HG03571 (cell line): ENCODE results near the gene UBALD1.
A peak's percentile ranks its signal among the peaks of the same experiment; 100 is the strongest.

ENCODE experiments used
- ATAC-seq: cut with Tn5 transposase; IDR thresholded peaks from one replicate; pipeline ENCODE4 v1.9.1; 2021; ENCODE audit not compliant: unreplicated experiment

UBALD1 gene

DNA sequence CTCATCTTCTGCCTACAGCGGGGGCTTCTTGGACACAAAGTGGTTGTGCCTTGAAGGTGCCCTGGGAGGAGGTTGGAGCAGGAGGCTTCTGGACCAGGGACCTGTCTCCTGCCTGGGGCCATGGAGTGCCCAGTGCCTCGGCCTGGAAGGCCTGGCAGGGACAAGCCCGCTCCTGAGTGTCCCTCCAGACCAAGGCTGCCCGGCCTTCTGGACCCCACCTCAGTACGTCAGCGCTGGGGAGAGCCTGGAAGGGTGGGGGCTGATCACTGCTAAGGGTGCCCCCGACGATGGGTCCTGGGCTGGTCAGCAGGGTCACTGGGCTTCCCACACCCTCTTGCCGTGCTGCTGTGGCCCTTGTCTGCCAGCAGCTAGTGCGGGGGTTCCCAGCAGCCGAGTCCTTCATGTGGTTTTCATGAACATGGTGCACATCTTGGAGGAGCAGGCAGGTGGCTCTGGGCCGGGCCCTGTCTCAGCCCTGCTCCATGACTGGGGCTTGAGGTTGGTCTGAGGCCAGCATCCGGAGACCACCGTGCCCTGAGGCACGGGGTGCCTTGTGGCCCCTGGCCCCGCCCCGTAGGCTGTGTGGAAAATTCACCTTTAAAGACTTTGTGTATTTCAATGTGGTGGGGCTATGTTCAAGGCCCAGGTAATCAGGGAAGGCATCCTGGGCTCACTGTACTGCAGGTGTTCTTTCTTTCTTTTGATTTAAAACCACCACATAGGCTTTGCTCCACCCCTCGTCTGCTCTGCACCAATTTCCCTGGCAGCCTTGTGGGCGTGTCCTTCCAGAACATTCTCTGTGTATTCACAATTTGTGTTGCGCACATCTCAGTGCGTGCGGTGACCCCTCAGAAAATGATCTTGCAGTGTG is 32.3 kb upstream of the UBALD1 start:
- ATAC-seq: no peak

DNA sequence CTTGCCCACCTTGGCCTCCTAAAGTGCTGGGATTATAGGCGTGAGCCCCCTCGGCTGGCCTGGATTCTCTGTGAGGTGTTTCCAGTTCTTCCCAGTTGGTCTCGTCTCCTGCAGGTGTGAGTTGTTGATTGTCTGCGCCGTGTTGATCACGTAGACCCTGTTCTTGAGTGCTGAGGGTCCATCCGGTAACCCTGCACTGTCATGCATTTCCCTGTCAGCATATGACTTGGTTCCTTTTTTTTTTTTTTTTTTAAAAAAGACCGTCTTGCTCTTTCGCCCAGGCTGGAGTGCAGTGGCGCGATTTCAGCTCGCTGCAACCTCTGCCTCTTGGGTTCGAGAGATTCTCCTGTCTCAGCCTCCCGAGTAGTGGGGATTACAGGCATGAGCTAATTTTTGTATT is 27.2 kb upstream of the UBALD1 start:
- no peak for ATAC-seq

DNA sequence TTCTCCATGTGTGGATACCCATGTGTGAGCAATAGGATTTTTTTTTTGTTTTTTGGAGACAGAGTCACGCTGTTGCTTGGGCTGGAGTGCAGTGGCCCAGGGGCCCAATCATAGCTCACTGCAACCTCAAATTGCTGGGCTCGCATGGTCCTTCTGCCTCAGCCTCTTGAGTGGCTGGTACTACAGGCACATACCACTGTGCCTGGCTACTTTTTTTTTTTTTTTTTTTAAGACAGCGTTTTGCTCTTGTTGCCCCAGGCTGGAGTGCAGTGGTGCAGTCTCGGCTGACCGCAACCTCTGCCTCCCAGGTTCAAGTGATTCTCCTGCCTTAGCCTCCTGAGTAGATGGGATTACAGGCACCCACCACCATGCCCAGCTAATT is 26.6 kb upstream of the UBALD1 start:
- no peak for ATAC-seq

DNA sequence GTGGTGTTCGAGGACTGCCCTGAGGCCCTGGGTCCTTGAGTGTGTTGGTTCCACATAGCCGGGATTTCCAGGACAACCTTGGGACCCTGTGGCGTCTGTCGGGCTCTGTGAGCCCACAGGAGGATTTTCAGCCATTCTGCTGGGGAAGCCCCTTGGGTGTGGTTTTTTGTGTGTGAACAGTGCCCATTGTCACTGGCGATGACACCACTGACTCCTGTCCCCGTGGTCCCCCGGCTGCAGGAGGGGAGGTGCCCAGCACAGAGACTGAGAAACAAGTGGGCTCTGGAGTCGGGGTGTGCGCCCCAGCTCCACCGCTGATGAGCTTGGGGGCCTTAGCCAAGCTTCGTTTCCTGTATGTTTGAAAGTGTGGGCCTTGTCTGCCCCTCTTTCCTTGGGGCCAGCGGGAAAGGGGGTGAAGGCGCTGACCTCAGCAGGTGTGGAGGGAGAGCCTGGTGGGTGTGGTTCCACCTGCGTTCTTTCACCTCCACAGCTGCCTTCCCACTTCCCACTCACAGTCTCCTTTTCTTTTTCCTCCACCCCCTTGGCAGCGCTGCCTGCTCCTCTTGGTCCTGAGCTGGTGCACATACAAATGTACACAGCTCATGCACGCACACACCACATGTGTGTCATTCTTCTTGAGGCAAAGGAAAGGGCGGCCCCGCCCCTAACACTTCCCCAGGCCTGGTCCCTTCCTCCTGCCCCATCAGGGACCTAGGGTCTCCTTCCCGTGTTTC is 26.1 kb upstream of the UBALD1 start:
- ATAC-seq: no peak

DNA sequence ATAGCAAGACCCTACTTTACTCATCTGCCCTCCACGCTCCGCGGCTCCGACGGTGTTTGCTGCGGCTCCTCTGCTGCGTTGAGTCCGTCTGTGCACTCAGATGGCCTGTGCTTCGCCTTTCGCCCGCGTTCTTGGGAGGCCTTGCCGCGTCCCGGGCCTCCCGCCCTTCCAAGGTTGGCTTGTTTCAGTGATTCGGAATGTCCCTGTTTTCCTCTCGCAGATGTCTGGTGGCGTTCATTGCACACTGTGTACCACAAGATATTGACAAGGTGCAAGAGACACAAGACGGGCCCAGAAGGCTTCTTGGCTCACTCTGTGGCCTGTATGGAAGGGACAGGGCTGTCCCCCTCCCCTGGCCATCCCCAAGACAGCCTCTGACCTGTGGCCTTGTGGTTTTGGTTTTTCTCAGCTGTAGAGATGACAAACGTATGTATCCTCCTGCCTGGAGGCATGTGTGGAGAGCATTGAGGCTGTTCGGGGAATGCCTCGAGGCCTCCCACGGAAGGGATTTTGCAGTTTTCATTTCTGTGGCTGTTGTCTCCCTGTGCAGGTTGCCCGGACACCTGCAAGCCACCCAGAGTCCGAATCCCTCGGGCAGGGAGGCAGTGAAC is 25.3 kb upstream of the UBALD1 start:
- ATAC-seq: no peak

GRCh38 chr16:4637501-4638166 is 22.9 kb upstream of the UBALD1 start:
- no peak for ATAC-seq

GRCh38 chr16:4636196-4636595 is 21.5 kb upstream of the UBALD1 start:
- no peak for ATAC-seq

DNA sequence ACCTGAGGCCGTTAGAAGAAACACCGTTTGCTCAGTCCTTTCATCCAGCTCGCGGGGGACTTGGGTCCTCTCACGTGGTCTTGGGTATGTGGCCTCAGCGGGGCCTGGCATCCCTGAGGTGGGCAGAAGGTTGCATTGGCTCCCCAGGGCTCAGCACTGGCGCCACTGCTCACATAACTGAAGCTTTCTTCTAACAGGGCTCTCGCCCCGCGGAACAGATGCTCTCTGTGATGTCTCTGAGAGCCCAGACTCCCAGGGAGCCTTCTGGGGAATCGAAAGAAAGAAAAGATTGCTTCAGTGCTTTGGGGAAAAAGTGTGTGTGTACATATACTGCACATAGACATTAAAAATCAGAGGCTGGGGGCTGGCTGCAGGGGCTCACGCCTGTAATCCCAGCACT is 20.1 kb upstream of the UBALD1 start:
- no peak for ATAC-seq

- no peak for ATAC-seq
These were observed 19.4 kb upstream of the UBALD1 start for GRCh38 chr16:4633910-4634635.

- ATAC-seq: no peak
These were observed 16.8 kb upstream of the UBALD1 start for GRCh38 chr16:4631444-4631843.

DNA sequence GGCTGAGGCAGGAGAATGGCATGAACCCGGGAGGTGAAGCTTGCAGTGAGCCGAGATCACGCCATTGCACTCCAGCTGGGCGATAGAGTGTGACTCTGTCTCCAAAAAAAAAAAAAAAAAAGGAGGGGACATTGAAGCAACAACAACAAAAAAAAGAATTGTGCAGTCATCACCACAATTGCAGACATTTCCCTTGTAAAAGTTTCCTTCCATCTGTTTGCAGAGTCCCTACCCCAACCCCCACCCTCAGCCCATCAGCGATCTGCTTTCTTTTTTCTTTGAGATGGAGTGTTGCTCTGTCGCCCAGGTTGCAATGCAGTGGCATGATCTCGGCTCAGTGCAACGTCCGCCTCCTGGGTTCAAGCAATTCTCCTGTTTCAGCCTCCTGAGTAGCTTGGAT is 13.6 kb upstream of the UBALD1 start:
- ATAC-seq: no peak

DNA sequence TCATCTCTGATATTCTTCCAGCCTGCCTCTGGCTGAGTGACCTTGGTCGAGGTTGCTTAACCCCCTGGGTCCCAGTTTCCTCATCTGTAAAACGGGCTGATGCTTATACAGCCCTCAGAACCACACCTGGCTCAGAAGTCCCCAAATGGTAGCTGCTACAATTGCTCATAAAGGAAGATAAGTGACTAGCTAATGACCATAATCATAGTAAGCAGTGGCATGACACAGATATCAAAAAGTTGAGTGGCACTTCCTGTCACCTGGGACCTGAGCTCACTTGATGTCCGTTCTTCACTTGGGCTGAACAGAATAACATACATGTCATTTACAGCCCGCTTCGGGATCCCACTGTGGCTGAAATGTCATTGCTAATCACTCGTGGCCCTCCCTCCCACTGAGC is 11.7 kb upstream of the UBALD1 start:
- no peak for ATAC-seq

- ATAC-seq: peak; percentile 5
These were observed 11.0 kb upstream of the UBALD1 start for GRCh38 chr16:4625560-4626159.

GRCh38 chr16:4624827-4625559 is 10.3 kb upstream of the UBALD1 start:
- peak; percentile 46 for ATAC-seq

DNA sequence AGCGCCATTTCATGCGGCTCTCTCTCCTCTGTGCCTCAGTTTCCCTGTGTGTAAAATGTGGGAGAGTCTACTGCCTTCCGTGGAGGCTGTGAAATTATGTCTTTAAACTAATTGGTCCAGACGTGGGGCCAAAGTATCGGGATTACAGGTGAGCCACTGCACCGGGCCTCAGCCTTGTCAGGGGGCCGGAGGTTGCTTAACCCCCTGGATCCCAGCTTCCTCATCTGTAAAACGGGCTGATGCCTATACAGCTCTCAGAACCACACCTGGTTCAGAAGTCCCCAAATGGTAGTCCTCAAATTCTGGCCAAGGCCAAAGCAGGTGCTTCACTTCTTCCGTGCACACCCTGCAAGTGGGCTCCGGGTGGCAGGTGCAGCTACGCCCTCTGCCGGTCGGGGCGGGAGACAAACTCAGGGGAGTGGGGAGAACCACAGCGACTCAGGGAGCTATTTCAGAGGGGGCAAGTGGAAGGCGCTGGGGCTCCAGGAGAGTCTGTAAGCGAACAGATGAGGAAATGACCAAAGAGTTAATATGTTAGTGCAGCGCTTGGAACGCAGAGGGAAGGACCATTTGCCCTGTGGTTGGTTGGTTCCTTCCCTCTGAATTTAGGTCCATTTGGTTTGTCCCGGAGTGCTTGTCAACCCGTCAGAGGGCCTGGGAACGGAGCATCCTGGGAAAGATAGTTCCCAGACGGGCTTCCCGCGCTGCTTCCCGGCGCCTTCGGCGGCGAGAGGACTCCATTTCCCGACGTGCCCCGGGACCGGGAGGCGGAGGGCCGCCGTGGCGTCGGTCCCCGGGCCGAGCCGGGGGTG is 9.5 kb upstream of the UBALD1 start, which contains the start of gene MGRN1:
Gene MGRN1, plus strand, starts transcription at position 812 of the 812 bp plus-strand sequence. CDS start 135 bp downstream, outside the sequence.
- ATAC-seq: peak; percentile 73

DNA sequence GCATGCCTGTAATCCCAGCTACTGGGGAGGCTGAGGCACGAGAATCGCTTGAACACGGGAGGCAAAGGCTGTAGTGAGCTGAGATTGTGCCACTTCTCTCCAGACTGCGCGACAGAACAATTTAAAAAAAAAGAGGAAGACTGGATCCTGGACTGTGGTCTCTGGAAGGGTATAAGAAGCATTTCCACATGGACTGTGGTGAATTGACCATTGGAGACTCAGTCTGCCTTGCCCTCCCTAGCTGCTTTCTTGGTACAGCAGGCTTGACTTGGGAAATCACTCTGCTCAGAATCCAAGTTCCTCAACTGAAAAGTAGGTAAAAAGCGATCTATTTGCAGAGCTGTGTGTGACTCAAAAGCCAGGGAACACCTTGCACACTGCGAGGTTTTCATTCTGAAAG is 8.9 kb upstream of the UBALD1 start:
- no peak for ATAC-seq

- no peak for ATAC-seq
These were observed 4.1 kb upstream of the UBALD1 start for GRCh38 chr16:4618645-4619418.

DNA sequence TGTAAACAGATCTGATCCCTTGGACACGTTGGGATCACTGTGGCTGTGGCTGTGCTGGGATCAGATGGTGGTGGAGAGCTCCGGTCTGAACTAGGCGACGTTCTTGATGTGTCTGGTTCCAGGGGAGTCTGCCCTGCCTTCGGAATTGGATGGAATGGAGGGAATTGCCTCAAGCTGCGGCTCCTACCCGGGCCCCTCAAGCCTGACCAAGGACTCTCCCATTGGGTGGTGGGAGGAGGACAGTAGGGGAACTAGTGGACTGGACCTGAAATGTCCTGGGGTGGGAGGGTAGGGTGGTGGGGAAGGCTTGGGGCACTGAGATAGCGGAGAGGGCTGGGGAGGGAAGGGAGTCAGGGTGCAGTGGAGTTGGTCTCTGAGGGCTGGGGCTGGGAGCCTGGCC is 3.2 kb upstream of the UBALD1 start:
- no peak for ATAC-seq
